Posterior vena cava (tissue), 2 donors: ENCODE measurements around the gene POP4. TPM values are rescaled to one million over a fixed set of nuclear protein-coding genes. Genes with fewer than 3 reads are reported as not detected.
A peak's percentile ranks its signal among the peaks of the same experiment; 100 is the strongest.

Source experiments
- DNase-seq: peaks from one replicate; pipeline ENCODE4 v3.0.0-alpha.2; 2020; ENCODE audit warnings: low spot score
- intact Hi-C, 2 donors: fragments of 100-400 bp; cut with DNase I; formaldehyde crosslinking; loops; one replicate each; pipeline versions ENCODE4 v1.14.1 to v1.14.2; 2022 to 2023
- total RNA-seq, 2 donors: library from RNA; stranded (reverse); fragmentation: NEBNext Ultra II Directional; extraction: Animal tissue kit (Norgen Biotek cat#: 25700); gene quantifications; one replicate each; pipeline ENCODE4 v1.2.1, GENCODE V29; 2021
- donor health status: DM: yes; HTN: yes; CAD: no.
- donor health status: DM: yes; HTN: yes; CAD: no.

Gene POP4
- total RNA-seq, 2 donors from 2014 or later, result 41.4 to 49.1 TPM

DNA sequence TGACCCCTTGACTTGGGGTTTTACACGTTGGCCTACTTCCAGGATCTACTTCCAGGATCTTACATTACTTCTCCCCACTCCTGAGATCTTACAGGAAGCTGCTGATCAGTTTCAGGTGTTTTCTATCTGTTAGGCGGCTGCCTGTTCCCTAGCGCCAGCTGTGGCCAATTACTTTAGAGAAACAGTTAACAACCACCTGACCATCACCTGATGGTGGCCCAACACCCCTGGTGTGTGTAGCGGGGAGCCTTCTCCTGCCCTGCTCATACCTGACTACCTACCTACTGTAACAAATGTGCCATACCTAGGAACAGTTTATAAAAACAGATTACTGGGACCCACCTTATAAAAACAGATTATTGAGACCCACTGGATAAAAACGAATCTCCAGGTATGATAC, 2.8 kb upstream of the POP4 start:
- intact Hi-C loops, result no loop called here

DNA sequence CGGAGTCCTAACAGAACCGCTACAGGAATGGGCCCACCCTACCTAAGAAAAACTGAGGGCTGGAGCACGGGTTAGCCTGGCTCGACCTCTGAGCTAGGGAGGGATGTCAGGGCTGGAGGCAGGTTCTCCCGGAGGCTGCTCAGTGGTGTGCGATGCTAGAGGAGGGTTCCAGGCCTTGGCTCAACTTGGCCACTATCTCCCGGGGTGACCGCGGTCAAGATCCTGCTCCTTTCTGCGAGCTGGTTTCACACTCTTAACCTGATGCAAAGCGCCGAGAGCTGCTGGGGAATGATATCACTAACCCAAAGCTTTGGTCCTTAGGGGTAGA, 301 bp downstream of the POP4 start:
- intact Hi-C loops, result no loop called here
- peak; percentile 79 for DNase-seq

More for the DNA sequence above, 2.8 kb upstream of the POP4 start:
- no peak for DNase-seq

DNA sequence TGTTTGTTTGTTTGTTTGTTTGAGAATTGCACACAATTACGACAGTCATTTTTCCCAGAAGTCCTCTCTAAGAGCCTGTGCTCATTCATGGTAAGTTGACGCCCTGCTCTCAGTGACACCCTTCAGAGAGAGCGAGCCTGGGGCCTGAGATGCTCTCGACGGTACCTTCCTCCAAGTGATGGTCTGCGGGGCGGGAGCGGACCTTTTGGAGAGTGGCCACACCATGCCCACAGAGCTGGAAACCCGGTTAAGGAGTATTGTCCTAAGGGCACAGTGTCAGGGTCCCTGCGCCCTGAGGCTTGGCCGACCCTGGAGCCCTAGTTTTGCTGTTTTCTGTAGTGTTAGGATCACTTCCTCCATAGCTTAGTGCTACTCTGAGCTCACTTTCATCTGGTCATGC, 3.6 kb downstream of the POP4 start:
- intact Hi-C loops, result loop anchor here (2.0 to 5.0 kb wide), 3 partner anchors 83 to 108 kb away; partner anchors contain the start of gene C19orf12 (in 1 of the 2)
- peak; percentile 75 for DNase-seq

DNA sequence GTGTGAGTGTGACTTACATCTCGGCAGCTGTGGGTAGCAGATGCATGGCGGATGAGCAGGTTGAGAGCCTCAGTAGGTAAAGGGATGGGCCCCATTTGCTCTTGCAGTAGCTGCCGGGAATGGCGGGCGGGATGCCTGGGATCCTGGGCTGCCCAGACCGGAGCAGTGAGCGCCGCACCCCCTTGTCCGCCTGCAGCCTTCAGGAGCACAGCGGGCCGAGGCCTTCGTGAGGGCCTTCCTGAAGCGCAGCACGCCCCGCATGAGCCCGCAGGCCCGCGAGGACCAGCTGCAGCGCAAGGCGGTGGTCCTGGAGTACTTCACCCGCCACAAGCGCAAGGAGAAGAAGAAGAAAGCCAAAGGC, 4.1 kb downstream of the POP4 start:
- DNase-seq, result peak; percentile 81
- intact Hi-C loops, result loop anchor here (5.0 kb wide), 2 partner anchors 82 to 107 kb away; partner anchors contain the start of gene C19orf12 (in 1 of the 2)

DNA sequence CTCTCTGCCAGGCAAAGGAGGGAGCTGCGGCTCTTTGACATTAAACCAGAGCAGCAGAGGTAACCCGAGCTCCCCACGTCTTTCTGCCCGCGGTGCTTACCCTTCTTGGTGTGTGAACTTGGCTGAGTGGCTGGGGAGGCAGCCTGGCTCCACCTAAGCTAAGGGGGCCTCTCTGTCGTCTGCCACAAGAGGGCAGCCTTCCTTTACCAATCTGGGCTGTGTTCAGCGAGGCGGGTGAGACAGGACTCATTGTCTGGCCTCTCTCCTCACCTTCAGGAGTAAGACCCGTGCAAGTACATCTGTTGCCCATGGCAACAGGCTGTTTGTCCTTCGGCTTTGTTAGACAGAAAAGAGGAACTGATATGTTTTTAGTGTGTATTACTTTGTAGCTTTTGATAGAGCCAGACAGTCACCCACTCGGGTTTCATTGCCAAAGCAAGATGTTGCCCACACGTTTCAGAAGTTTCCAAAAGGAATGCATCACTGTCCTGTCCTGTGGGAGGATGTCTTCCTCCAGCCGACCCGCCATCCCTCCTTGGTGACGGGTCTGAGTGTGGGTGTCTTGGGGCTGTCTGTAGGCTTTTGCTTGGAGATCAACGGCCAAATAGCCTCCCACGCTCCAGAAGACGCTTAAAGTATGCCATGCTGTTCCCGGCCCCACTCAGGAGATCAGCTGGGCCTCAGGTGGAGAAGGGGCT, 4.6 kb downstream of the POP4 start:
- peak; percentile 95 for DNase-seq
- intact Hi-C loops, result loop anchor here (5.0 kb wide), 2 partner anchors 82 to 107 kb away; partner anchors contain the start of gene C19orf12 (in 1 of the 2)

DNA sequence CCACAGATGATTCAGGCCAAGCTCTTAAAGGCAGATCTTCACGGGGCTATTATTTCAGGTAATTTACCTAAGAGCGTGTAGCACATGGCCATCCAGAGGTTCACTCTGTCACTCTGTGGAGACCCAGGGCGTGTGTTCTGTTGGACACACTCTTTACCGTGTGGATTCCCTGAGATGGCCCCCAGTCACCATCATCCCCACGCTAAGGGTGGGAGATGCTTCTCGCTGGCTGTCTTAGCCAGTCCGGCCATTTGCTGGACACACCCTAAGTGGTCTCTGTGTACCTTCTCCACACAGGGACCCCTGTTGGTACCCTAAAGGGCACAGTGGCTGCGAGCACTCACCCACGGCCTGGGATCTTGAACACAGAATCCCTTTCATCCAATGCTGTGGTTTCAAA, 6.0 kb downstream of the POP4 start:
- intact Hi-C loops, result loop anchor here (5.0 kb wide), 2 partner anchors 80 to 105 kb away; partner anchors contain the start of gene C19orf12 (in 1 of the 2)
- peak; percentile 49 for DNase-seq

DNA sequence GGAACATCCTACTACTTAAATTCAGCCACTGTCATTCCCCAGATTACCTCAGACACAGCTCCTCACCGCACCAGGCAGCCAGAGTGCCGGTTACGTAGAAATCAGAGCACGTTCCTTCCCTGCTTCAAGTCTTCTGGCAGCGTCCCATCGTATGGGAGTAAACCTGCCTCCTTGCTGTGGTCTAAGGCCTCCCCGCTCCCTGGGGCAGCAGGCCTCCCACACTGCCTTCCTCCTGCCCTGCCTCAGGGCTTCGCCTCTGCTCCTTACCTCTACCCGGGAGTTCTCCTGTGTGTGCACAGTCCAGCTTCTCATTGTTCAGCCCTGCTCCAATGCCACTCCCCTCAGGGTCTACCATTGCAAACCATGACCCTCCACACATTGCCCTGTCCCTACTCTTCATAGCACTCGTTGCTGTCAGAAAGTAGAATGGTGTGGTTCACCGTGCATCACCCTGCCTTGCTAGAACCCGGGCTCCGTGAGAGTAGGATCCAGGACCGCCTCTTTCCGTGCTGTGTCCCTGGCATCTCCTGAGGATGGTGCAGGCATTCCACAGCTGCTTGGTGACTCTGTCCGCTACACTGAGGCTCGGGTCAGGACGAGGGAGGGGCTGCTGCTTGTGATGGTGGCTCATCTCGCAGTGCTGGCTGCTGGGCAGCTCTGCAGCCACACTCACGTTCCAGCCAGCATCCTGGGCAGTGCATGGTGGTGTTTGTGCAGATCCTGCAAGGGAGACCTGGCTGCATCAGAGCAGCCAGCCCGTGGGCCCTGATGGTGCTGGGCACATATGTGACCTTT, 6.9 kb downstream of the POP4 start:
- peak; percentile 53 for DNase-seq
- intact Hi-C loops, result loop anchor here (5.0 kb wide), 2 partner anchors 79 to 104 kb away; partner anchors contain the start of gene C19orf12 (in 1 of the 2)

DNA sequence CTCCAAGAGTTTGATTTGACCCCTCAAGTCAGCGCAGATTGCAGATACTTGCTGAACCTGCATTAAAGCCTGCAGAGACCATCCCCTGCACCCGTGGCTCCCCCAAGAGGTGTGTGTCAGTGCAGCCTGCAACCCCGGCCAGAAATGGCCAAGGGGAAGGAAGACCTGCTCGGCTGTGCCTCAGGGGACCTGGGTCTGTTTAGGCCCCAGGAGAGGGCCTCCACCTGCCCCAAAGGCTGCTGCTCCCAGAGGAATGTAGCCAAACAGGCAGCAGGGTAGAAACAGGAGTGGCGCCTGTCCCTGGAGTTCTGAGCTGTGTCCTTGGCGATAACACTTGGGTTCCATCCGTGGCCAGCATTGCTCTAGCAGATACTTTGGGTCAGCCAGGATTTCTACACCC, 8.0 kb downstream of the POP4 start:
- no peak for DNase-seq
- intact Hi-C loops, result loop anchor here (5.0 kb wide), 2 partner anchors 78 to 103 kb away; partner anchors contain the start of gene C19orf12 (in 1 of the 2)

DNA sequence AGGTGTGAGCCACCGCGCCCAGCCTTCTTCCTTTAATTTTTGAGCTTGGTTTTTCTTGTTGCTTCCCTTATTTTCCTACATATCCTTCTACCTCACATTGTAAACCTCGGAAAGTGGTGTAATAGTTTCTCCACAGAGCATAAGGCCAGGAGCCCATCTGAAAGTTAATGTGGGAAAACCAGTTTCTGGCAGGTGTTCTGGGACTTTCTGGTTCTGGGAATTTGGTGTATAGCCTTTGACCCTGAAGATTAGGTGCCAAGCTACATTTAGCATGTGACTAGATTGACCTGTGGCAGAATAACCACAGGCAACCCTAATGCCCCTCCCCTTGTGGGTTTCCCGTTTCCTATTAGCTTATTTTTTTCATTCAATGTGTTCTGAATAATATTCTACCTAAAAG, 8.7 kb downstream of the POP4 start:
- no peak for DNase-seq
- intact Hi-C loops, result loop anchor here (5.0 kb wide), 2 partner anchors 78 to 103 kb away; partner anchors contain the start of gene C19orf12 (in 1 of the 2)

DNA sequence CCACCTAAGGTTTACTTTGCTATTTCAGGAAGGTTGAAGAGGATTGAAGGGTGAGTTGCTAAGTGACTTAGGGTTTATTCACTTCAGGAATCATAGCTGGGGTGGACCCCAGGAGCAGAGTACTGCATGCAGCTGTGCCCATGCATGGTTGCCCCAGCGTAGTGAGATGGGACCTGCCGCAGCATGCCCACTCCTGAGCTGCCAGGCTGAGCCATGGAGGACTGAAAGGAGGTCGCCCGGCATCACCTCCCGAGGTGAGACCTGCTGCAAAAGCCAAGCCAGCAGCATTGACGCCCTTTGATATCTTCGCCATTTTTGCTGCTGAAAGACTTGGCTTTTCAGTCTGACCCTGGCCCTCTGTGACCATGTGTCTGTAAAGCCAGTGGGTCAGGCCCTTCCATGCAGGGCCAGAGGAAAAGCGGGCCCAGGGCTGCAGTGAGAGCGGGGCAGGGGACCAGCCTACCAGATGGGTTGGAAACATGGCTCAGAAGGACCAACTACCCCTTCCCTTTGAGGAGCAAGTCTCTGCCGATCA, 9.9 kb downstream of the POP4 start:
- intact Hi-C loops, result no loop called here
- no peak for DNase-seq

DNA sequence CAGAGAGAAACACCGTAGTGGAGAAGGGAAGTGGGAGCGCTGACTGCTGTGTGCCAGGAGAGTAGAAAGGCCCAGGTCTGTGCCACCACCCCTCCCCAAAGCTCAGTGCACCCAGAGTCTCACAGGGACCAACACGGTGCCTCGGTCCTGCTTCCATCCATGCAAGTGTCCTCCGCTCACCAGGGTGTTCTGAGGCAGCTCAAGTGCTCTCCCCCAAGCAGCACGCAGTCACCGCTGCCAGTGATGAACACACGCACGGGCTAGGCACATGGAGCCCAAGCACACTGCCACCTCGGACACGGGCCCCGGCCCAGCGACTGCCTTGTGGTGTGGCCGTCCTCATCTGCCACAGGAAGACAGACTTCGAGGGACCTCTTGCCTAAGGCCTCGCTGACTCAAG, 10.5 kb downstream of the POP4 start:
- intact Hi-C loops, result no loop called here
- DNase-seq, result no peak

DNA sequence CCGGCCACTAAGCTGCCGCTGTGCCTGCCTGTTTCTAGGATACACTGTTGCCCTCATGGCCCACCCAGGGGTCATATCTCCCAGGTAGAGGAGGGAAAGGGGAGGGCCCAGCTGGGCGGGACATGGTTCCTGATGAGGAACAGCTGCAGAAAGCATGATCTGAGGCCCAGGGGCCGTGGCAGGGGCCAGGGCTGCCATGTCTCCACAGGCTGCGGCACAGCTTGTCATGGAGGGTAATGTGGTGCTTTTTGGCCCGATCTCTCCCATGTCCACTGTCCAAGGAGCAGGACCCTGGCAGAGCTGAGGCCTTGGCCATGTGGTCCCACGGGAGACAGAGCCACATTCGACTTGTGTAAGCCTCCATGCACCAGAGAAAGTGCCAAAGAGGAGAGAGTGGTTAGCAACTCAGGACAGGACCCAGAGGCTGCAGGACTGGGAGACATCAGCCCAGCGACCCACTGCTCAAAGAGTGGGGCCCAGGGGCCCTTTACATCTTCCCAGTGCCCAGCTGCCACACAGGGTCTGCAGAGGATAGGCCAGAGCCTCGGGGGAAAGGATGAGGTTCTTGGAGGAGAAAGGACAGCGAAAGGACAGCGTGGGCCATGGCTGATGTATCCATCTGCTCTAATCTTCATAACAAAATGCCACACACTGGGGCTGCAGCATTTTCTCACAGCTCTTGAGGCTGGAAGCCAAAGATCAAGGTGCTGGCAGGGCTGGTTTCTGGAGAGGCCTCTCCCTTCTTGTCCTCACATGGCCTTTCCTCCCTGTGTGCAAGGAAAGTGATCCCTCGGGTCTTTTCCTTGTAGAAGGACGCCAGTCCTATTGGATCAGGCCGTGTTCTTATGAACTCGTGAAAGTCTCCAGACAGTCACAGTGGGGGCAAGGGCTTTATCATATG, 11.5 kb downstream of the POP4 start:
- DNase-seq, result peak; percentile 59
- intact Hi-C loops, result no loop called here

DNA sequence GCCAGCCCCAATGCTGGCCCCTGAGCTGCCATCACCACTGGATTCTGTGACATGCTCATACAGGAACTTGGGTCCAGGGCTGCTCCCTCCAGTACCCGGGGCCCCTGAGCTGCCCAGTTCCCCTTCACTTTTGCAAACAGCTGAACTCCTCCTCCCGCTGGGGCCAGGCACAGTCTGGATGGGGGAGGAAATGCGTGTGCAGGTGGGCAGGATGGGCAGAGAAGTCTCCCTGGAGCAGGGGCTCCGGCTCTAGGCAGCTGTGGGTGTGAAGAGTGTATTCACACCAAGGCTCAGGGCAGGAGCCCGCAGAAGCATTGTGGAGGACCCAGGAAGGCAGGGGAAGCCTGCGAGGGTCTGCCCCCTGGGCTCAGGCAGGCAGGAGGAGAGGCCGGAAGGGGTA, 12.4 kb downstream of the POP4 start:
- intact Hi-C loops, result no loop called here
- DNase-seq, result peak; percentile 66

DNA sequence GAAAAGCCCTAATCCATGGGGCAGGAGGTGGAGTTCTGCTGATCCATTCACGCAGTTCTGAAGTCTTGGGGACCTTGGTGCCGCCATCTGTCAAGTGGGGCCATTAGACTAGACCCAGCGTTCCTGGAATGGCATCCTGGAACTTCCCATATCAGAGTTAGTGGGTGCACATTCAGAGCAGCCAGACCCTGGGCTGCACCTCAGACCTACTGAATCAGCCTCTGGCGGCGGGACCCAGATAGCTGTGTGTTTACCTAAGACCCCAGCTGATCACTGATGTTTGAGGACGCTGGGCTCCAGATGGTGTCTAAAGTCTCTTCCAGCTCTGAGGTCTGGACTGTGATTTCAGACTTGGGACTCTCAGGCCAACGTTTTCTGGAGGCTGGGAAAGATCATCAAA, 12.8 kb downstream of the POP4 start:
- intact Hi-C loops, result no loop called here
- DNase-seq, result no peak

DNA sequence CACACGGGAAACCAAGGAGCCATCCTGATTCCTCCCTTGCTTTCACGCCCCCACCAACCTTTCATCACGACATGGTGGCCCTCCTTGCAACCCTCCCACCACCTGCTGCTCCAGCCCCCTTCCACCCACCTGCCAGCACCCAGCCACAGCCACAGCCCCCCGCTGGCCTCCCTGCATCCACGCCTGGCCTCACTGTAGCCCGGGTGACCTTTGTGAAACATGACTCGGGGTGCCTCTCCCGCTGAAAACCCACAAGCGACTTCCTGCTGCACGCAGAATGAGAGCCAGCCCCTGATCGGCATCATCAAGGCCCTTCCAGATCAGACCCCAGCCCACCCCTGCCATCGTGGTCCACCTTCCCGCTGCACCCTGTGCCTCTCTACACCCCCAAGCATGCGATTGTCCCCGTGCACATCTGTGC, 14.9 kb downstream of the POP4 start:
- no peak for DNase-seq

DNA sequence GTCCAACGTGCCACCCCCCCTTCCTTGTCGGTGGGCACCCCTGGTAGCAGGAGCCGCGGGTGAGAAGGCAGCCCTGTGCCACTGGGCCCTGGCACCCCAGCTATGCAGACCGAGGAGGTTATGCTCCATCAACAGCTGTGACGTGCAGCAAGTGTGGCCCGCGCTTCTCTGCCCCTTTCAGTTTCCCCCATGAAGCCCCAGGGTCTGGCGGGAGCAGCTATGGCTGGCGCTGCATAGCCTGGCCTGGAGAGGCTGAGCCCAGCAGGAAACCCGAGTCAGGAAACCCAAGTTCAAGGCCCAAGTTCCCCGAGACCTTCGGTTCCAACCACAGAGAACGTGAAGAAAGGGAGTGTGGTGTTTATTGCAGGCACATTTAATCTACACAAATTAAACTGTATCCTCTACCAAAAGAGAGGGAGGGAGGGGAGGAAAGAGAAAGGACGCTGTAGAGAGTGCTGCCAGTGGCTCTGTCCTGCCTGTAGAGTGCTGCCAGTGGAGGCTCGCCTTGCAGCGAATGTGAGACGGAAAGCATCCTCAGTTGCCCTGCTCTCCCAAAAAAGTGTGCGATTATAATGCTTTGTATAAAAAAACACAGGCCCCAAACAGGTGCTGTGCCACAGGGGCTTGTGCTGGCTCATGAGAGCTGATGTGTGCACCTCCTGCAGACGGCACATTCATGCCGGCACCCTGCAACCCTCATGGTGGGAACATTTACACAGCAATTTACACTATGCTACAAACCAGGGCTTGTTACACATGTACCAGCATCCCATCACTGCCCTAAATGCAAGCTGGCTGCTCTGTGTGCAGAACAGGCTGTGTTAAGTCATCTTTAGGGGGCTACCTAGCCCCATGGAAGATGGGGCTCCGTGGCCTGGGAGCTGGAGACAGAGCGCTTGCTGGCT, 16.3 kb downstream of the POP4 start:
- intact Hi-C loops, result no loop called here
- DNase-seq, result no peak

More for the DNA sequence above, 14.9 kb downstream of the POP4 start:
- intact Hi-C loops, result no loop called here

DNA sequence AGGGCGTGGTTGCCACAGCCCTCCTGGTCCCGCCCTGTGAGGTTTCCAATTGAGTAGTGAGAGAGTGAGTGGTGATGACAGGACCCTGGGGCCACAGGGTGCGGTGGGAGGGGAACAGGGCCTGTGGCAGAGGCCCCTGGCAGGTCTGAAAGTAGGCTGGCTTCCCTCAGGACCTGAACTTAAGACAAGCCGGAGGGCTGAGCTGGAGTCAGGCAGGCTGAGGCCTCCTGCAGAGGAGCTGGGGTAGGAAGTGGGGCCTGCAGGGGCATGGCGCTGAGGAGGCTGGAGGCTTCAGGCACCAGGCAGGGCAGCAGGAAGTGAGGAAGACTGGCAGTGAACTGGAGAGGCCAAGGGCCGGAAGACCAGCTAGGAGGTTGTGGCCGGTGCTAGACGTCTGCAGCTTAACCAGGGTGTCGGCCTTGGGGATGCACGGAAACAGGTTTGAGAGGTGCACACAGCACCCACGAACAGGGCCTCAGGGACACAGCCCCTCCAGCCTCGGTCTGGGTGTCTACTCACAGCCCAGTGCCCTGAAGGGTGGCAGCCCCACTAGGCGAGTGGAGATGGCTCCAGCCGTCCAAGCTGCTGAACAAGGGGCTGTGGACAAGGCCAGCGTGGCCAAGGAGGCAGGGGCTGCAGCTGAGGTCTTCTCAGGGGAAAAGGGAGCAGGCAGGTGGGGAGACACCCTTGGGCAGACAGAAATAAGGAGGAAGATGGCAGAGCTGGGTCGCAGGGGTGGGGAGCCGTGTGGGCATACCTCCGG, 17.8 kb downstream of the POP4 start:
- intact Hi-C loops, result no loop called here
- DNase-seq, result no peak
